Peyer's patch (tissue), 4 donors: ENCODE data around the gene C5orf22. TPM values are rescaled to one million over a fixed set of nuclear protein-coding genes. Genes with fewer than 3 reads are reported as not detected.

Experiments used
- DNase-seq, 3 donors: peaks; one replicate each; pipeline ENCODE4 v3.0.0-alpha.2; 2017 to 2019
- H3K27ac ChIP-seq, 4 donors: fragments of 200-600 bp; sonication (generic); one replicate each; pipeline ENCODE4 v1.5.1; 2016 to 2019
- H3K27me3 ChIP-seq, 2 donors: fragments of 200-600 bp; sonication (generic); one replicate each; pipeline ENCODE4 v1.5.1; 2019
- H3K36me3 ChIP-seq, 3 donors: fragments of 200-600 bp; sonication (generic); one replicate each; pipeline ENCODE4 v1.5.1; 2016 to 2019
- H3K4me1 ChIP-seq, 4 donors: fragments of 200-600 bp; sonication (generic); one replicate each; pipeline ENCODE4 v1.5.1; 2016 to 2019
- H3K4me3 ChIP-seq, 4 donors: fragments of 200-600 bp; sonication (generic); 1 replicate in 3 of 4; 2 replicates in 1 of 4; pipeline ENCODE4 v1.5.1; 2016 to 2019; ENCODE audit warnings: mild to moderate bottlenecking in 1 of 4
- H3K9me3 ChIP-seq, 4 donors: fragments of 200-600 bp; sonication (generic); one replicate each; pipeline ENCODE4 v1.5.1; 2016 to 2019; ENCODE audit warnings: mild to moderate bottlenecking in 1 of 4
- POLR2A ChIP-seq, 2 donors: fragments of 450-650 bp; IDR thresholded peaks; one replicate each; pipeline ENCODE4 v1.5.1; 2017; ENCODE audit warnings: antibody characterized with exemption in 2 of 2, mild to moderate bottlenecking in 2 of 2, moderate library complexity in 2 of 2
- total RNA-seq, 4 donors: library from RNA; depleted of rRNA; stranded (reverse); fragments of >200 nt; gene quantifications; one replicate each; pipeline ENCODE4 v1.1.0, GENCODE V29; 2016
- TF ChIP-seq, protein P1 (sequence below), 6 experiments: fragments of 450-650 bp in 4 of 6; fragments of 200-600 bp in 2 of 6; sonication (generic) in 1 of 6; IDR thresholded peaks; one replicate each; pipeline ENCODE4 v1.5.1; 2017 to 2019; ENCODE audit warnings: antibody characterized with exemption in 6 of 6, mild to moderate bottlenecking in 3 of 6, moderate library complexity in 1 of 6

Gene C5orf22
- total RNA-seq, 4 donors from 2014 or later, result 5.5 to 29.7 (median 13.5) TPM

DNA sequence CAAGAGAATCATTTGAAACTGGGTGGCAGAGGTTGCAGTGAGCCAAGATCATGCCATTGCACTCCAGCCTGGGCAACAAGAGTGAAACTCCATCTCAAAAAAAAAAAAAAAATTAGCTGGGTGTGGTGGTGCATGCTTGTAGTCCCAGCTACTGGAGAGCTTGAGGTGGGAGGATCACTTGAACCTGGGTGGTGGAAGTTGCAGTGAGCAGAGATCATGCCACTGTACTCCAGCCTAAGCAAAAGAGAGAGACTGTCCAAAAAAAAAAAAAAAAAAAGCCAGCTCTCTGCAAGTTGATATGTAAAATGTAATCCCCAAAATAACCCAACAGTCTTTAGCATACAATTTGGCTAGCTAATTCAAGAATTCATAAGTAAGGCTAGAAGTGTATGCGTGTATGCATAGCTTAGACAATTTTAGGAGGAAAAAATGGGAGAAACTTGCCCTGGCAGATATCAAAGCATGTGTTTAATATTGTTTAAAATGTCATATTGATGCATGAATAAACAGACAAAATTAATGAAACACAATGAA, 36.3 kb downstream of the C5orf22 start:
- Histone ChIP-seq H3K9me3 (peaks cover 0 to 7% (median 0%) of the 10 kb centered on the region in 4 donors), H3K4me3 (no peak overlapping the region), H3K4me1 (no peaks in the 10 kb centered on the region), H3K27me3 (no peaks in the 10 kb centered on the region), H3K27ac (no peak overlapping the region), H3K36me3 (no peaks in the 10 kb centered on the region)
- no peak for TF ChIP-seq POLR2A (IDR thresholded peaks at IDR 0.05)
- TF ChIP-seq, protein P1, sequence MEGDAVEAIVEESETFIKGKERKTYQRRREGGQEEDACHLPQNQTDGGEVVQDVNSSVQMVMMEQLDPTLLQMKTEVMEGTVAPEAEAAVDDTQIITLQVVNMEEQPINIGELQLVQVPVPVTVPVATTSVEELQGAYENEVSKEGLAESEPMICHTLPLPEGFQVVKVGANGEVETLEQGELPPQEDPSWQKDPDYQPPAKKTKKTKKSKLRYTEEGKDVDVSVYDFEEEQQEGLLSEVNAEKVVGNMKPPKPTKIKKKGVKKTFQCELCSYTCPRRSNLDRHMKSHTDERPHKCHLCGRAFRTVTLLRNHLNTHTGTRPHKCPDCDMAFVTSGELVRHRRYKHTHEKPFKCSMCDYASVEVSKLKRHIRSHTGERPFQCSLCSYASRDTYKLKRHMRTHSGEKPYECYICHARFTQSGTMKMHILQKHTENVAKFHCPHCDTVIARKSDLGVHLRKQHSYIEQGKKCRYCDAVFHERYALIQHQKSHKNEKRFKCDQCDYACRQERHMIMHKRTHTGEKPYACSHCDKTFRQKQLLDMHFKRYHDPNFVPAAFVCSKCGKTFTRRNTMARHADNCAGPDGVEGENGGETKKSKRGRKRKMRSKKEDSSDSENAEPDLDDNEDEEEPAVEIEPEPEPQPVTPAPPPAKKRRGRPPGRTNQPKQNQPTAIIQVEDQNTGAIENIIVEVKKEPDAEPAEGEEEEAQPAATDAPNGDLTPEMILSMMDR (IDR thresholded peaks at IDR 0.05), result no peak
- no peak for DNase-seq

DNA sequence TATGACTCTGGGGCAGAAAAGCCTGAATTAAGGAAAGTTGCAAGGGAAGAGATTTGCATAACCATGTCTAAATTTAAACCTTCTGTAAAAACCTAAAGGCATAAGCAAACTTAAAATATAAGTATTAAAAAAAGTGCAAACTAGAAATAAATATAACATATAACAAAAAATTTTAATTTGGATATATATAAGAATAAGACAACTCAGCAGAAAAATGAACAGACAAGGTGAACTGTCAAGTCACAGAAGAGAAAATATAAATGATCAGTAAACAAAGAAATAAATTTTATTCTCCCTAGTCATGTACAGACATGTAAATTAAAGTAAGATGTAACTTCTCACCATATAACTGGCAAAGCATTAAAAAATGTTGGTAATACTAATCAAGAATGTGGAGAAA, 37.0 kb downstream of the C5orf22 start:
- H3K36me3 ChIP-seq, result no peaks in the 10 kb centered on the region
- TF ChIP-seq POLR2A (IDR thresholded peaks at IDR 0.05), result no peak
- TF ChIP-seq, protein P1 (IDR thresholded peaks at IDR 0.05), result no peak
- DNase-seq, result no peak
- H3K4me3 ChIP-seq, result no peak overlapping the region
- no peaks in the 10 kb centered on the region for H3K4me1 ChIP-seq
- H3K27me3 ChIP-seq, result no peaks in the 10 kb centered on the region
- H3K27ac ChIP-seq, result no peak overlapping the region
- H3K9me3 ChIP-seq, result peaks cover 0 to 7% (median 0%) of the 10 kb centered on the region in 4 donors

DNA sequence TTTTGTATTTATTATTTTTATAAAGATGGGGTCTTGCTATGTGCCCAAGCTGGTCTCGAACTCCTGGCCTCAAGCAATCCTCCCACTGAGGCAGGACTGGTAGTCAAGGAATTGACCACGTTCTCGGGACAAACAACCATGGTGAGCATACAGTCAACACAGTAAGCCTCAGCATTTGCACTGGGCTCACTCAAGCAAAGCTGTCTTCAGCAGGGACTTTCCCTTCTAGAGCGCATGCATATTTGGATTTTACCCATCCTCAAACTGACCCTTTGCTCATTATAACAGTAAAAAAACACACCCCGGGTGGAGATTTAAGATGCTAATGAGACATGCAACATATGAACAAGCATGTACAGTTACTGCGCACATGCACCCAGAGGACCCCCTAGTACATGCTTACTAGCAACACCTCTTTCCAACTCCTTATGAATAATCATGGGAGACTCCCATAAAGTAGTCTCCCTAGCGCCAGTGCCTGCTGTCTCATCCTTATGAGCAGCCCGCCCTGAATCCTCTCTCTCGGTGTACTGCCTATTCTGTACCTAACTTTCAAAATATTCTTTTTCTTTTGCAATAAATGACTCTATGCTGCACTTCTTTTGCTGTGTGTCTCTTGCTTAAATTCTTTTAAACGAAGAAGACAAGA, 41.5 kb downstream of the C5orf22 start:
- no peaks in the 10 kb centered on the region for H3K4me1 ChIP-seq
- TF ChIP-seq POLR2A (IDR thresholded peaks at IDR 0.05), result no peak
- TF ChIP-seq, protein P1 (IDR thresholded peaks at IDR 0.05), result no peak
- H3K4me3 ChIP-seq, result no peak overlapping the region
- no peaks in the 10 kb centered on the region for H3K9me3 ChIP-seq
- no peak overlapping the region for H3K27ac ChIP-seq
- no peak for DNase-seq
- no peaks in the 10 kb centered on the region for H3K36me3 ChIP-seq
- no peaks in the 10 kb centered on the region for H3K27me3 ChIP-seq

DNA sequence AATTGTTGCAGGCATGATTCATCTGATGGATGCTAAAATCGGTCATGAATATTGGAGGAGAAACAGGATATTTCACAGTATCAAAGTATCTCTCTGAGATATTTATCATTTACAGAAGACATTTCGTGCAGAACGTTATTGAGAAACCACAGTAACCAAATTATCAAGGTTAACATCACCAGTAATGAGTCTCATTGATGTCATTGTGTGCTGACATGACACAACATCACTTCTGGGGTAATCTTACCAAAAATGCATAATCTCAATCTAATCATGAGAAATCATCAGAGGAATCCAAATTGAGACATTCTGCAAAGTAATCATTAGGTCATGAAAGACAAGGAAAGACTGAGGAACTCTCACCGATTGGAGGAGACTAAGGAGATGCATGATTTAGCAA, 42.7 kb downstream of the C5orf22 start:
- H3K9me3 ChIP-seq, result no peaks in the 10 kb centered on the region
- H3K4me3 ChIP-seq, result no peak overlapping the region
- DNase-seq, result no peak
- no peaks in the 10 kb centered on the region for H3K27me3 ChIP-seq
- H3K27ac ChIP-seq, result no peak overlapping the region
- TF ChIP-seq, protein P1 (IDR thresholded peaks at IDR 0.05), result no peak
- no peak for TF ChIP-seq POLR2A (IDR thresholded peaks at IDR 0.05)
- H3K4me1 ChIP-seq, result no peaks in the 10 kb centered on the region
- no peaks in the 10 kb centered on the region for H3K36me3 ChIP-seq

DNA sequence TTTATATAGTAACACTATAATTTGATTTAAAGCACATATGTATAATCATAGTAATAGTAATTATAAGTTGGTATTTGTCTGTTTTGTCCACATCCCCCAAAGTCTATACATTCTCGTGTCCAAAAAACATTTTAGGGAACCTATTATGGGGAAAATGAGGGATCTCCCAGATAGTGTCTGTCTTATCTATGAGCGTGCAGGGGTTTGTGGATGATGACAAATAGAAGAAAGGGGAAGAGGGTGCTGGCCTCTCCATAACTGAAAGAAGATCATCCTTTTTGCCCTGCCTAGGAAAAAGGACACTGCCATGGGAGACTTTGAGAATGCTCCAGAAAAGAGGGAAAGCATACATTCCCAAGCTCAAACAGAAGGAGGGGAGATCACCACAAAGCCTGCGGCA, 45.3 kb downstream of the C5orf22 start:
- H3K9me3 ChIP-seq, result no peaks in the 10 kb centered on the region
- H3K27me3 ChIP-seq, result no peaks in the 10 kb centered on the region
- no peak overlapping the region for H3K27ac ChIP-seq
- no peaks in the 10 kb centered on the region for H3K4me1 ChIP-seq
- H3K36me3 ChIP-seq, result no peaks in the 10 kb centered on the region
- no peak for DNase-seq
- TF ChIP-seq, protein P1 (IDR thresholded peaks at IDR 0.05), result no peak
- TF ChIP-seq POLR2A (IDR thresholded peaks at IDR 0.05), result no peak
- H3K4me3 ChIP-seq, result no peak overlapping the region
